OCI-LY1 (cell line): ENCODE results near the gene STAG3.

Experiments used
- H2AFZ ChIP-seq: fragments of 200-600 bp; sonication (generic), shearing (Covaris generic); 2 replicates; pipeline ENCODE4 v1.6.0; 2014; ENCODE audit warnings: antibody characterized with exemption, mild to moderate bottlenecking, low read length
- H3F3A ChIP-seq: fragments of 200-600 bp; sonication (generic), shearing (Covaris generic); 2 replicates; pipeline ENCODE4 v1.6.0; 2014; ENCODE audit warnings: mild to moderate bottlenecking, antibody characterized with exemption, low read length, moderate library complexity; ENCODE audit not compliant: insufficient read depth
- H3K27ac ChIP-seq: fragments of 200-600 bp; sonication (generic); 2 replicates; pipeline ENCODE4 v1.5.1; 2014; ENCODE audit warnings: low read length, mixed run types, mild to moderate bottlenecking, low read depth; ENCODE audit not compliant: poor library complexity, severe bottlenecking
- H3K27me3 ChIP-seq: fragments of 200-600 bp; sonication (generic); 2 replicates; pipeline ENCODE4 v1.6.0; 2014; ENCODE audit warnings: antibody characterized with exemption, mild to moderate bottlenecking, low read length, moderate library complexity; ENCODE audit not compliant: insufficient read depth
- H3K36me3 ChIP-seq: fragments of 200-600 bp; sonication (generic); 2 replicates; pipeline ENCODE4 v1.6.1; 2014; ENCODE audit warnings: mild to moderate bottlenecking, antibody characterized with exemption, low read length, moderate library complexity, mixed read lengths; ENCODE audit not compliant: insufficient read depth
- H3K4me1 ChIP-seq: fragments of 200-600 bp; sonication (generic); 2 replicates; pipeline ENCODE4 v1.5.1; 2014; ENCODE audit warnings: mild to moderate bottlenecking, low read length, moderate library complexity; ENCODE audit not compliant: insufficient read depth, severe bottlenecking
- H3K4me2 ChIP-seq: fragments of 200-600 bp; sonication (generic), shearing (Covaris generic); 2 replicates; pipeline ENCODE4 v1.6.1; 2014; ENCODE audit warnings: low read length
- H3K4me3 ChIP-seq: fragments of 200-600 bp; sonication (generic); 2 replicates; pipeline ENCODE4 v1.5.1; 2014; ENCODE audit warnings: low read length, low read depth, mild to moderate bottlenecking, mixed read lengths; ENCODE audit not compliant: poor library complexity, severe bottlenecking
- H3K79me2 ChIP-seq: fragments of 200-600 bp; shearing (Covaris generic); 2 replicates; pipeline ENCODE4 v1.6.1; 2016; ENCODE audit warnings: mixed run types, low read length, mixed read lengths; ENCODE audit not compliant: insufficient read depth
- H3K9ac ChIP-seq: fragments of 200-600 bp; sonication (generic), shearing (Covaris generic); 2 replicates; pipeline ENCODE4 v1.6.1; 2014; ENCODE audit warnings: mild to moderate bottlenecking, low read length, mixed read lengths
- H3K9me2 ChIP-seq: fragments of 200-600 bp; sonication (generic), shearing (Covaris generic); 2 replicates; pipeline ENCODE4 v1.6.1; 2014; ENCODE audit warnings: low read depth, mild to moderate bottlenecking, low read length, mixed read lengths
- H3K9me3 ChIP-seq: fragments of 200-600 bp; shearing (Covaris generic); 2 replicates; pipeline ENCODE4 v1.6.1; 2014; ENCODE audit warnings: low read length, mixed read lengths
- H4K20me1 ChIP-seq: fragments of 200-600 bp; sonication (generic), shearing (Covaris generic); 2 replicates; pipeline ENCODE4 v1.6.0; 2016; ENCODE audit warnings: mild to moderate bottlenecking, low read length; ENCODE audit not compliant: insufficient read depth
- CTCF ChIP-seq: fragments of 200-600 bp; sonication (generic), shearing (Covaris generic); IDR thresholded peaks from 2 replicates; pipeline ENCODE4 v1.5.1; 2017; ENCODE audit warnings: mild to moderate bottlenecking, antibody characterized with exemption, low read length, moderate library complexity, mixed read lengths
- EZH2 ChIP-seq: fragments of 200-600 bp; sonication (generic), shearing (Covaris generic); IDR thresholded peaks from 2 replicates; pipeline ENCODE4 v1.8.0; 2017; ENCODE audit warnings: borderline replicate concordance, mixed run types, mild to moderate bottlenecking, antibody characterized with exemption, low read length, moderate library complexity, mixed read lengths

Gene STAG3

GRCh38 chr7:100208911-100209408, 31.2 kb downstream of the STAG3 start:
- Histone ChIP-seq H3K36me3 (no peaks in the 10 kb centered on the region; the same call in 1 of the 2 replicates), H2AFZ (no peak overlapping the region), H3K79me2 (no peaks in the 10 kb centered on the region), H3K4me3 (no peak overlapping the region), H4K20me1 (no peaks in the 10 kb centered on the region), H3K9me3 (no peaks in the 10 kb centered on the region), H3K4me2 (no peak overlapping the region), H3K27me3 (no peaks in the 10 kb centered on the region; the same call in 1 of the 2 replicates), H3K27ac (no peak overlapping the region), H3K9ac (no peak overlapping the region), H3K4me1 (peaks cover 12% of the 10 kb centered on the region), H3F3A (no peaks in the 10 kb centered on the region), H3K9me2 (no peaks in the 10 kb centered on the region)
- no peak for TF ChIP-seq CTCF
- no peak for TF ChIP-seq EZH2

- H3K9me2 ChIP-seq, result no peaks in the 10 kb centered on the region
- H3K4me1 ChIP-seq, result peaks cover 17% of the 10 kb centered on the region
- no peaks in the 10 kb centered on the region for H3K27me3 ChIP-seq
- TF ChIP-seq CTCF (no peak), EZH2 (no peak)
- H3K79me2 ChIP-seq, result no peaks in the 10 kb centered on the region
- no peaks in the 10 kb centered on the region for H3F3A ChIP-seq
- H3K9me3 ChIP-seq, result no peaks in the 10 kb centered on the region
- no peak overlapping the region for H2AFZ ChIP-seq
- H3K36me3 ChIP-seq, result no peaks in the 10 kb centered on the region; the same call in 1 of the 2 replicates
- H3K9ac ChIP-seq, result no peak overlapping the region
- H3K27ac ChIP-seq, result no peak overlapping the region
- H4K20me1 ChIP-seq, result no peaks in the 10 kb centered on the region
- no peak overlapping the region for H3K4me2 ChIP-seq
- no peak overlapping the region for H3K4me3 ChIP-seq
These were observed 31.8 kb downstream of the STAG3 start for GRCh38 chr7:100209493-100209892.

DNA sequence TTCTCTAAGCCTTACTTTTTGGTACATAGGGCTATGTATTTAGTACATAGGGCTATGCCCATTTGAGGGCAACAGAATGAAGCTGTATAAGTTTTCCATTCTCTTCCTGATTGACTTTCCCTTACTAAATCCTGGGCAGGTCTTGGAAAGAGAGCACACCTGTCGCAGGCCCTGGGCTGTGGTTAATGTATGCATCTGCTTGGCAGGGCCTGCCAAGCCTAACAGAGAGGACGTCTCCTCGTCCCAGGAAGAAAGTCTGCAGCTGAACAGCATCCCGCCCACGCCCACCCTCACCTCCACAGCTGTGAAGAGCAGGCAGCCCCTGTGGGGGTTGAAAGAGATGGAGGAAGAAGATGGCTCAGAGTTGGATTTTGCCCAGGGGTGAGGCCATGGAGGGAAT, 33.1 kb downstream of the STAG3 start:
- Histone ChIP-seq H3K9ac (no peak overlapping the region), H4K20me1 (no peaks in the 10 kb centered on the region), H3K27me3 (no peaks in the 10 kb centered on the region)

More for the DNA sequence above, 33.1 kb downstream of the STAG3 start:
- no peaks in the 10 kb centered on the region for H3F3A ChIP-seq
- H3K9me3 ChIP-seq, result no peaks in the 10 kb centered on the region
- no peaks in the 10 kb centered on the region for H3K79me2 ChIP-seq
- TF ChIP-seq EZH2 (no peak), CTCF (no peak)
- H3K9me2 ChIP-seq, result no peaks in the 10 kb centered on the region
- no peak overlapping the region for H3K27ac ChIP-seq
- H3K4me2 ChIP-seq, result no peak overlapping the region
- no peaks in the 10 kb centered on the region; the same call in 1 of the 2 replicates for H3K36me3 ChIP-seq
- H3K4me3 ChIP-seq, result no peak overlapping the region
- H3K4me1 ChIP-seq, result peaks cover 30% of the 10 kb centered on the region
- H2AFZ ChIP-seq, result no peak overlapping the region
